HT1080 (cell line): ENCODE data around the gene AKIRIN2. TPM values are rescaled to one million over a fixed set of nuclear protein-coding genes. Genes with fewer than 3 reads are reported as not detected.

Source experiments
- DNase-seq: peaks from one replicate; pipeline ENCODE4 v3.0.0-alpha.2; 2015; ENCODE audit warnings: low read depth
- small RNA-seq: library from RNA; depleted of rRNA; stranded (forward); fragments of <200 nt; gene quantifications from one replicate; pipeline ENCODE3, GENCODE V24; 2014
- total RNA-seq: library from RNA; depleted of rRNA; stranded (reverse); fragments of >200 nt; shearing (Covaris generic); gene quantifications from 2 replicates; pipeline ENCODE4 v1.2.3, GENCODE V29; 2014; rRNA removed

AKIRIN2 gene
- total RNA-seq, 1 experiment from 2014 or later, result 32.4 TPM

DNA sequence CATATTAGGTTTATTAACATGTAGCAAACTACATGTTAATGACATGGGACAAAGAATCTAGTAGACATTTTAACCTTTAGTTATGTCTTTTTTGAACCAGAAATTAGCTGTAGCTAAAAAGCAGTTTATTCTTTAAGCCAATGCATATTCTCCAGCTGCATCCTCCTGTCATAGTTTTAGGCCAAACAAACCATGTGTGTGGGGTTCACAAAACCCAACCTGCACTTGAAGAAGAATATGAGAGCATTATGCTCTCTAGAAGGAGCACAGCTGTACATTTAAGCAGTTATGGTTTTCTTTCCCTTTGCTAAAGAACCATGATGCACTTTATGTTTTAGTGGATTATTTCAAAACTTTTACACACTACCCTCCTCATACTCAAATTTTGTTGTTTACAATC, 46.2 kb downstream of the AKIRIN2 start:
- DNase-seq, result no peak

DNA sequence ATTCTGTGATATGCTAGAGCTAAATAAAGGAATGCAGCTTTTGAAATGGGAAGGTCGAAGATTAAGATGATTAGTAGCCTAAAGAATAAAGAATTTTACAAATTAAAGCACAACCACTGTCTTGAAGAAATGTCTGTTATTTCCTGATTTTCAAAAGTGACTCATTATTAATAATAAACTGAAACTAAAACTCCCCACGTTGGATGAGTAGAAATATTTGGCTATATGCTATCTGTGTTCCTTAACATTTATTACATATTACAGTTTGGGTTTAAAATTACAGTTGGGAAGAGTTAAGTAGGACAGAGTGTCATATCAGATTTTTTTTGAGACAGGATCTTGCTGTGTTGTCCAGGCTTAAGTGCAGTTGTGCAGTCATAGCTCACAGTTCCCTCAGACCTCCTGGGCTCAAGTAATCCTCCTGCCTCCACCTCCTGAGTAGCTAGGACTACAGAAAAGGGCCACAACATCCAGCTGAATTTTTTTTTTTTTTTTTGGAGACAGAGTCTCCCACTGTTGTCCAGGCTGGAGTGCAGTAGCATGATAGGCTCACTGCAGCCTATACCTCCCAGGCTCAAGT, 47.1 kb downstream of the AKIRIN2 start:
- DNase-seq, result no peak

DNA sequence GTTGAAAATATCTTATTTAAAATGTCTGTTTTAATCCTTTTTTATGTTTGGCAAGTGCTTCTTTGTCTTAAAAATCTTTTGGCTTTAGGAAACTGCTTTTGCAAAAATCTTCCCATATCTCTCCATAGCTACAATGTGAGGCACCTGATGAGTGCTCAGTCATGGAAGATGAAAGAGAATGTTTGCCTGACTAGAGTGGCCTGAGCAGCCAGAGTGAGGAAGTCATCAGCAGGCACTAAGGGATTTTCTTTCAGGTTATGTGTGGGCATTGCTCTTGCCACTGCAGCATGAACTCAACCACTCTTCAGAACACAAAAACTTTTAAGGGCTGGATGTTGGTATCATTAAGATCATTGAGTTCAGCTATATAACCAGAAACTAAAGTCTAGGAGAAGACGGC, 47.9 kb downstream of the AKIRIN2 start:
- DNase-seq, result no peak

DNA sequence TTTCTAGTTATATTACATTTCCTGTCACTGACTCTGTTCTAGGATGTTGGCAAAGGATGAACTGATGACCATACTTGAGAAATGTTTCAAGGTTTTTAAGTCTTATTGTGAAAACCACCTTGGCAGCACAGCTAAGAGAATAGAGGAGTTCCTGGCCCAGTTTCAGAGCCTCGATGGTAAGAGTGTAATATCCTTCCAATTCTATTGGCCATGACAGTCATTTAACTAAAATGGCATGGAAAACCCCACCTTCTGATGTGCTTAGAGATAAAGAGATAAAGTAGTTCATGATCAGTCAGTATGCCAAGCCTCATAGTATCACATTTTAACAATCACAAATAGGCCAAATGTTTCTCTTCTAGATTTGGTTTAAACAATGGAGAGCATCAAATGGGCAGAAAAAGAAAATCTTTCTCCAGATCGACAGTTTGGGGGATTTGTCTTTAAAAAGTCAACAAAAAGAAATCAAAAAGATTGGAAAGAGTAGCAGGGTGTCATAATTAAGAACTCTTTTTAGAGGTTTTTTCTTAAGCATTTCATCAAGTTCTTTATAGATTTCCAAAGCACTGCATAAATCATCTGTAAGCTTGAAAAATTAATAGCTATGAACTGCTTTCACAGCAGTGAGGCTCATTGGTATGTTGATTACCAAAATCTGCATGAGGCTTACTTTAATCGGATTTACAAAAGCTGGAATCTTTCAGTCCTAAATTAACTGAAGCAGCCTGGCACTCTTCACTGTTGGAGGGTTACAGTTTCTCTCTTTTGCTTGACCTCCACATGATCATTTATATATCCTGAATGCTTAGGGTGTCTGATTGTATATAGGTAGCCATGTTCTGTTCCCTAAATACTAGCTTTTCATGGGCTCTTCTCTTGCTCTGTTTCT, 48.7 kb downstream of the AKIRIN2 start:
- DNase-seq, result no peak

DNA sequence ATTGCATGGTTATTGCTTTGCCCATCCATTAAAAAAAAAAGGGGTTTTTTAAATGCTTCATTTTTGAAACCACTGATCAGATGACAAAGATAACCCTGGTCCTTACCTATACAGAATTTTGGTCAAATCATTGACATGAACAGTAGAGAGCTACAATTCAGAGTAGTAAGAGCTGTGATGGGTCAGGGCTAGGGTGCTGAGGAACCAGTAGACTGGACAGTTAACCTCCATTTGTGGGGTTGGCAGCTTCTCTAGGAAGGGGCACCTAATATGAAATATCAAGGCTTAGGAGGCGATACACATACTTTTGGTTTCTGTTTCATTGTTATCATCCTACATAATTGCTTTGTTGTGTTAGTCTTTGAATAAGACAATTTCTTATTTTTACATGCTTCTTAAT, 57.0 kb downstream of the AKIRIN2 start:
- no peak for DNase-seq

- DNase-seq, result no peak
These were observed 60.9 kb downstream of the AKIRIN2 start for GRCh38 chr6:87641065-87641692.

GRCh38 chr6:87639373-87639772, 62.7 kb downstream of the AKIRIN2 start:
- DNase-seq, result no peak

DNA sequence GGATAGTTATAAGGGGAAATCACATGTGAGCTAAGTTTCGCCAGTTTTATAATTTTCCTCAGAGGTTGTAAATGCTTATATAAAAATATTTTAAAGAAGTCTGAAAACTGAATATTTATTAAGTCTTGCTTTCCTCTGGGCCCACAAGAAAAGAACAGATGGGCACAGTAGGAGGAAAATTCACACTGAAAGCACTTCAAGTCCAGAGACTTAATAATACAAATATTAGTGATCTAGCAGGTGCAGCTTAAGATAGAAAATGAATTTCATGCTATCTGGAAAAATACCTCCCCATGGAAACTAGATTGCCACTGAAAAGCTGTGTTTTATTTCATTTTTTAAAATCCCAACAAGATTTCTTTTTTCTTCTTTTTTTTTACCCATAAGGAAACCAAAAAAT, 64.9 kb downstream of the AKIRIN2 start:
- no peak for DNase-seq

DNA sequence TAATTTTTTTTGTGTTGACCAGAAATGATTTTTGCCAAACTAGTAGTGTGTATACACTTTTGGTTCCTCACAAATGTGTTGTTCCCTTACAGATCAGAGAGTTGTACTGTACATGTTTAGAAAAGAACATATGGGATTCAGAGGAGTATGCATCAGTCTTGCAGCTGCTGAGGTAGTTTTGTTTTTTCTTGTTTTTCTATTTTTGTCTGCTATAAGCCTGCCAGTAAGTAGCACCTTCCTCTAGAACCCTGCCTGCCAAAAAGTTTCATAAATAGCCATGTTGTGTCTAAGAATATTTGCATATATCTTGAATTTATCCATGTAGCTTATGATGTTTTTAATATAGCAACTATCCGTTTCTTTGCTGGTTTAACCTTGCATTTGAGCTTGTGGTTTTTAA, 65.7 kb downstream of the AKIRIN2 start:
- DNase-seq, result no peak

DNA sequence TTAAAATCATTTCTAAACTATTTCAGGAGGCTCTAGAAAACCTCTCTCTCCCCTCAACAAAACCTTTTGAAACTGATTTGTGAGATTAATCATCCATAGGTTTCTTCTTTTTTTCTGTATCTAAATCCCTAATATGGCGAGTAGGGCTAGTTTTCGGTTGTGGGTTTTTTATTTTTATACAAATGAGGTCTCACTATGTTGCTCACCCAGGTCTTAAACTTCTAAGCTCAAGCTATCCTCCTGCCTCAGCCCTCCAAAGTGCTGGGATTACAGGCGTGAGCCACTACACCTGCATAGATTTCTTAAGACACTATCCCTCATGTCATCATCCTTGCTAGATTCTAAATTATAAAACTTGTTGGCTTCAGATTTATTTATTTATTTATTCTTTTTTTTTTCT, 68.2 kb downstream of the AKIRIN2 start:
- DNase-seq, result no peak

DNA sequence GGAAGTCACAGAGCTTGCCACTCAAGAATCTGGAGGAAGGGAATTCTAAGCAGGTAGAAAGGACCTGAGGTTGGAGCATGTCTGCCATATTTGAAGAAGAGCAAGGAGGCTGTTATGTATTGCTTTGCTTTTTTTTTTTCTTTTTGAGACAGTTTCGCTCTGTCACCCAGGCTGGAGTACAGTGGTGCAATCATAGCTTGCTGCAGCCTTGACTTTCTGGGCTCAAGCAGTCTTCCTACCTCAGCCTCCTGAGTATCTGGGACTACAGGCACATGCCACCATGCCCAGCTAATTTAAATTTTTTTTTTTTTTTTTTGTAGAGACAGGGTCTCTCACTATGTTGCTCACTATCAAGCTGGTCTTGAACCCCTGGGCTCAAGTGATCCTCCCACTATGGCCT, 71.3 kb downstream of the AKIRIN2 start:
- DNase-seq, result no peak

- no peak for DNase-seq
These were observed 73.2 kb downstream of the AKIRIN2 start for GRCh38 chr6:87628881-87629280.

GRCh38 chr6:87628424-87628823, 73.6 kb downstream of the AKIRIN2 start:
- DNase-seq, result no peak

Small RNAs within 50 kb of the gene (small RNA-seq; reads per million reads assigned to genes)
- gene RF01210, result not detected

Other genes with a start within 250 kb of the AKIRIN2 start
- 10.6 TPM in 2 replicates for gene SLC35A1, start 229.3 kb downstream of the AKIRIN2 start, total RNA-seq
- gene RARS2, start 112.2 kb downstream of the AKIRIN2 start, total RNA-seq, result 26.7 and 30.2 TPM in 2 replicates
- 21.5 and 23.8 TPM in 2 replicates for gene ORC3, start 112.1 kb downstream of the AKIRIN2 start, total RNA-seq